HG03159 (cell line): ENCODE measurements around the gene TIGD4.

Experiments used
- ATAC-seq: cut with Tn5 transposase; IDR thresholded peaks from one replicate; pipeline ENCODE4 v1.9.1; 2021; ENCODE audit warnings: mild to moderate bottlenecking, moderate library complexity; ENCODE audit not compliant: unreplicated experiment

The TIGD4 gene

DNA sequence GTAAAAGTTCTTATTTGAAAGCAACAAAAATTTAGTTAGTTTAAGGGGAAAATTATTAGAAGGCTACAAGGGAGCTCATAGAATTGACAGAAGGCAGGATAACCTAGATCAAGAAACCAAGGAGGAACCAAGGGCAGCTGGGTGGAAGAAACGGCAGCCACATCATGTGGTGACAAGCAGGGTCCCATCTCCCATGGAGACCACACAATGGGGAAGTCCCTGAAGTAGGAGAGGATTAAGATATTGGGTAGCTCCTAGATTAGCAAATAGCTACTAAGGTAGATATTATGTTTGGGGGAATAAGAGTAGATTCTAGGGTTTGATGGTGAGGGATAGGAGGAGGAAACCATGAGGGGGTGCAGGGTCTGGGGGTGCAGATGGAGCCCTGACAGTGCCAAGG, 51.7 kb downstream of the TIGD4 start:
- ATAC-seq, result no peak

DNA sequence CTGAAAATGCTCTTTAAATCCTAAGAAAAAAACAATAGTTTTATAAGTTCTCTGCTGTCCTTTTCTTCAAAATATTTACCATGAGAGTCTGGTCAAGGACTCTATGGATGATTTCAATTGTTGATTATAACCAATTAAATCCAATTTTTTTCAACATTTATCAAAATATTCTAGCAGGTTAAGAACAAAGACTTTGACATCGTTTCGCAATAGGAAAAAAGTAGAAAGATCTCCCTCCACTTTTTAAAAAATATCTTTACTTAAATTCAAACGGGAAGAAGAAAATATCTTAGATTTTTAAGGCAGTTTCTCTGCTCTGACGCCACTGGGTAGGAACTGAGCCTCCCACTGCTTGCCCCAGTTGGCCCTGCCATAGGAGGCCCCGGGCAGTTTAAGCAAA, 55.0 kb downstream of the TIGD4 start:
- no peak for ATAC-seq

DNA sequence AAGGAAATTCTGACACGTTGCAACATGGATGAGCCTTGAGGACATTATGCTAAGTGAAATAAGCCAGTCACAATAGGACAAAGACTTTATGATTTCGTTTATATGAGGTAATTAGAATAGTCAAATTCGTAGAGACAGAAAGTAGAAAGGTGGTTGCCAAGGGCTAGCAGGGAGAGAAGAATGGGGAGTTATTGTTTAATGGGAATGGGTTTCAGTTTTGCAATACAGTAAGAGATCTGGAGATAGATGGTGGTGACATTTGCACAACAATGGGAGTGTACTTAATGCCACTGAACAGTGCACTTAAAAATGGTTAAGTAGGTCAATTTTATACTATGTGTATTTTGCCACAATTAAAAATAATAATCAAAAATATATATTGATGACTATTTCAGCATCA, 56.3 kb downstream of the TIGD4 start:
- ATAC-seq, result no peak

DNA sequence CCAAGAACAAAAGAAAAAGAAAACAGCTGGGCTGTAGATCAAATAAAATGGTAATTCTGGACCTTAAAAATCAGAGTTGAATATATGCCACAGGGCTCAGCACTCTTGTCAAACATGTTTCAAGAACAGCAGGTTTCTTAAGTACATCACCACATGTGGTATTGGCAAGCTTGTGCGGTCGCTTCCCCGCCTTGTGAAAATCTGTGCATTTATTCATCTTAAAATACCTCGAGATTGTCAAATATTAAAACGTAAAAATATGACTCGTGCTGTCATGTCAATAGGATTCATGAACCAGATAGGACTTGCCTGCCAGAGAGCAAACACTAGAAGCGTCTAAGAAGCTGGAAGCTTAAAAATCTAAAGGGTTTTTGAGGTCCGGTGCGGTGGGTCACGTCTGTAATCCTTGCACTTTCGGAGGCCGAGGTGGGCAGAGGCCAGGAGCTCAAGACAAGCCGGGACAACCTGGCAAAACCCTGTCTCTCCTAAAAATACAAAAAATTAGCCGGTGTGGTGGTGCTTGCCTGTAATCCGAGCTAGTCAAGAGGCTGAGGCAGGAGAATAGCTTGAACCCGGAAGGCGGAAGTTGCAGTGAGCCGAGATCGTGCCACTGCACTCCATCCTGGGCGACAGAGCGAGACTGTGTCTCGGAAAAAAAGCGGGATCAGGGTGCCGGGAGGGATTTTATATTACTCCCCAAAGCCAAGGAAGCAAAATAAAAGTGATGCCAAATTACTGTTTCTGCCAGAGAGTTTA, 59.6 kb downstream of the TIGD4 start:
- no peak for ATAC-seq
